HG03196 (cell line): ENCODE data around the gene TIMP3.

ENCODE experiments used
- ATAC-seq: cut with Tn5 transposase; IDR thresholded peaks from one replicate; pipeline ENCODE4 v1.9.1; 2021; ENCODE audit not compliant: unreplicated experiment

The TIMP3 gene

DNA sequence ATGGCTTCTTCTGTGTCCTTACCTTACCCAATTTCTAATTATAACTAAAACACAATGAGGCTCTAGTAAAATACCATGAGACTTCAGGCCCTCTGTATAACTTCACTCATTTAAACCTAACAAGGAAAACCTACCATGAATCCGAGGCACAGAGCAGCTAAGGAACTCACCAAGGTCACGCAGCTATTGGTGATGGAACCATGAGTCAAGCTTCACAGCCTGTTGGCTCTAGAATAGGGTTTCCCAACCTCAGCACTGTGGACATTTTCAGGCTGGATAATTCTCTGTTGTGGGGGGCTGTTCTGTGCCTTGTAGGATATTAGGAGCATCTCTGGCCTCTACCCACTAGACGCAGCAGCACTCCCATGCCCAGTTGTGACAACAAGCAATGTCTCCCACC is 75.7 kb downstream of the TIMP3 start:
- no peak for ATAC-seq

DNA sequence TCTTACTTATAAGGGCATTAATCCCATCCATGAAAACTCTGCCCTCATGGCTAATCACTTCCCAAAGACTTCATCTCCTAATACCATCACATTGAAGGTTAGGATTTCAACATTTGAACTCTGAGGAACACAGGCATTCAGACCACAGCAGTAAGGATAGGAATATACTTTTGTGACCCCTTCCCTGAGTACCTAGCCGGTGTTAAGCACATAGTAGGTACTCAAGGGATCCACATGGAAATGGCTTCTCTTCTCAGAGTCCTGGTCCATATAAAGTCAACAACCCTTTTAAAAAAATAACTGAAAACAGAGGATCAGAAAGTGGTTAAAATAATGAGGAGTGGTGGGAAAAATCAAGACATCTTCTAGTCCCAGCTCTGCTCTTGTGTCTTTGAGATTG is 78.0 kb downstream of the TIMP3 start:
- ATAC-seq, result no peak

DNA sequence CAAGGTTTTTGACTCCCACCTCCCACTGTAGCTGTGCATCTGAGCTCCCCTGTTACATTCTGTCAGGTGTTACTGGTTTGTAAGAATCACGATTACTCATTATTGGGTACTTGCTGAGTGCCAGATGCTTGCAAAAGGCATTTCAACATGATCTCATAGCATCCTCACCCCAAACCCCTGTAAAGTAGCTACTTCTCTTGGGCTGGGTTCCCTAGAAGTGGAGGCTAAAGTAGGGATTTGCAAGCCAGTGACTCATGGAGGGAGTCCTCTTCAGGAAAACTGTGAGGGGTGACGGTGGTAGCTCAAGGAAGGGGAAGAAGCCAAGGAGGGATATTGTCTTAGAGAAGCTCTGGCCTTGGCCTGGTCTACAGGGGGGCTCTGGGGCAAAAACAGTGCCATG is 78.6 kb downstream of the TIMP3 start:
- ATAC-seq, result no peak

DNA sequence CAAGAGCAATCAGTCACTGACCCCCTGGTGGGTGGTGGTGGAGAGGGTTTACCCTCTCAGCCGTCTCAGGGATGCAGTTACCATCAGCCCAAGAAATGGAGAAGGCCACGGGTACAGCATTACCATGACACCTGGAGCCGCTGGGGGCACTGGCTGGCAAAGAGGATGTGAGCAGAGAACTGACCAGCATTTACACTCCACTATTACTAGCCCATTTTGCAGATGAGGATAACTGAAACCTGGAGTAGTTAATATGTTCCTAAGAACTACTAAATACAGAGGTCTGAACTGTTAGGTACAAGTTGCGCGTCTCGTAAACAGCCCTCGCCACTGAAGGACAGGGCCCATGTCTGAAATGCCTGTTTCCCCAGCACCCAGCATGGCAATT is 79.0 kb downstream of the TIMP3 start:
- ATAC-seq, result no peak

DNA sequence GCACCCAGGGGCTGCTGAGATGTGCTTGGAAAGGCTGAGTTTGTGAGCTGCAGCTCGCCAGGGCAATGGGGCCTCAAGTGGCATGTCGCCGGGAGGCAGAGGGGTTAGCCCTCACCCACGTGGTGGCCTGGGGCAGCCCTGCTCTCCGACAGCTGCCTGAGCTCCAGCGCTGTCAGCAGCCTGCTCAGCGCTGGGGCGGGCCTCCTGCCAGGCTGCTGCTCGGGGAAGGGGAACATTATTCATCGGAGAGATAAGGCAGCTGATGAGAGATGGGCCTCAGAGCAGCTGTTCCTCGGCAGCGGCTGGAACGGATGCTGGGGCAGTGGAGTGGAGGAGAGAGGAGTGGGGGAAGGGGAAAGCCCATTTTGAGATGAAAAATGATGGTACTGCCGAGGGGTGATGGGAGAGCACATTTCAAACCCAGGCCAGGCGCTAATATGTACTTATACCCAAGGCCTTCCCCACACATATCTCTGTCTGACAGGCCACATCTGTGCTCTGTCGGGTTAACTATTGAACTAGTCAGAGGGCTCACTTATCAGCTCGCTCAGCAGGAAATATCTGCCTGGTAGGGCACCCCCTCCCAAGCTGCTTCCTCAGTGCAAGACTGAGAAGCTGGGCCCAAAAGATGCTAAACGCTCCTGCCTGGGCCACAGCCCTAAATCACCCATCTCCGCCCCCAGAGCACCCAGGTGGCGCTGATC is 79.5 kb downstream of the TIMP3 start:
- ATAC-seq, result no peak

DNA sequence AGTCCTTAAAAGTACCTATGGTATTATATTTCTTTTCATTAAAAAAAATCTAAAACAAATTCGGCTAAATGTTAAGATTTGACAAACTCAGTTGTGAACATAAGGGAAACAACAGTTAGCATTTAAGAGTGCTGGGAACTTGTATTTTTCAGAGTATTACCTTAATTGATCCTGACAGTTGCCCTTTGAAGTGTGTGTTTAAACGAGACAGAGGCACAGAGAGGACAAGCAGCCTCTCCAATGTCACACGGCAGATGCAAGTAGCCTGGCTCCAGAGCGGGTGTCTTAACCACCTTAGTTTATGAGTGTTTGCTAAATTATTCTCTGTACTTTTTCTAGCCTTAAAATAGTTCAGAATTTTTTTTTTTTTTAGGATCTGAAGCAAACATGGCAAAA is 80.9 kb downstream of the TIMP3 start:
- ATAC-seq, result no peak

DNA sequence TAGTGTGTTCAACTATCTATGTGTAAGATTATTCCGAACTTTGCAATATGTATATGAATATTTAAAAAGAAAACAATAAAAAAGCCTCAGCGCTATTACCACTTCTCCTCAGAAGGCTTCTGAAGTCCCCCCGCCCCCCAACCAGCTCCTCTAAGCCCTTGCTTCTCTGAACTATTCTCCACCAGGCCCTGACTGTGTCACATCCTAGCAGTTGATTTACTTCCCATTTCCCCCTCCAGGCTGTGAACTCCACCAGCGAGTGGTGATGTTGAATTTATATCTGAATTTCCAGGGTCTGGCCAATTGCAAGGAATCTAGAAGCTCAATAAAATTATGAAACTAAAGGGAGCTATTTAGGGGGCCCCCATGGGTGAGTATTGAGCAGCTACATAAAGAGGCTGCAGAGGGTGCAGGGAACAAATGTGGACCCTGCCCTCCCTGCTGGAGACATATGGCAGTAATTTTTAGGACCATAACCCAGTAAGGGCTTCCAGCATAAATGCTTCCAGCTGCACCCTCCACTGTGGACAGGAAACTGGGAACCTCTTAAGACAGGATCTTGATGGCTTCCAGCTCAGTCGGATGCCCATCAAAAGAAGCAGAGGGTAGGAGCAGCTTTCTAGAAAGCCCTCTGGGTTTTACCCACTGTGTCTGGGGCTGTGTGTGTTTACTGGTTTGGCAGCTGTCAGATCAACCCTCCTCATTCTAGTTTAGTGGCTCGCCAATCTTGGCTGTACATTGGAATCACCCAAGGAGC is 81.4 kb downstream of the TIMP3 start:
- ATAC-seq, result no peak

DNA sequence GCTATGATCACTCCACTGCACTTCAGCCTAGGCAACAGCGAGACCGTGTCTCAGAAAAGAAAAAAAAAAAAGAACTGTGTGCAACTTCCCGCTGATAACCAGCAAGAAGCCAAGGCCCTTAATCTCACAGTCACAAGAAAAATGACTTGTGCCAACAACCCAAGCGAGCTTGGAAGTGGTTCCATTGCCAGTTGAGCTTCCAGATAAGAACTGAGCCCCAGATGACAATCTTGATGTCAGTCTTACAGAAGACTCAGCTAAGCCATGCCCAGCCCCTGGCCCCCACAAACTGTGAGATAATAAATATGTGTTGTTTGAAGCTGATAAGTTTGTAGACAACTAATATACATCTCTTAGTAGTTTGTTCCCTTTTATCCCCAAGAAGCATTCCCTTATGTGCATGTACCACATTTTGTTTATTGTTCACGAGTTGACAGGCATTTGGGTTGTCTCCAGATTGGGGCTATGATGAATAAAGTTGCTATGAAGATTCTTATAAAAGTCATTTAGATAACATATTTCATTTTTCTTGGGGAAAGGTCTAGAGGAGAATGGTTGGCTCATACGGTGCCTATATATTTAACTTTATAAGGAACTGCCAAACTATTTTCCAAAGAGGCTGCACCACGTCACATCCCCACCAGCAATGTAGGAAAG is 85.9 kb downstream of the TIMP3 start:
- ATAC-seq, result no peak

DNA sequence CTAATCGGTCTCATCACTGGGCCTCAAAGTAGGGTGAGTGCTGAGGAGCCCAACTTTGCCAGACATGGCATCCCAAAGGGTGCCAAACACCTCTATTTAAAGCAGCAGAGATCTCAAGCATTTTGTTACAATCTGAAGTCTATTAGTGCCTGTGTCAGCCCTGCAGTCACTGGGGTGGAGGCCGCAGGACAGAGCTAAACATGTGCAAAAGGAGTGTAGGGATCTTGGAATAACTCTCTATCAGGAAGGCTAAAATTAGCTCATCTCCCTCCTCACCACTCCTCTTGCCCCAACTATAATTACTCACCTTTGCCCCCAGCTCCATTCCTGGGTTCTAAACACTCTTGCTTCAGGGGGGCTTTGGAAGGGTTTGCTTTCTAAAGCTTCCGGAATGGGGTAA is 87.5 kb downstream of the TIMP3 start:
- no peak for ATAC-seq

DNA sequence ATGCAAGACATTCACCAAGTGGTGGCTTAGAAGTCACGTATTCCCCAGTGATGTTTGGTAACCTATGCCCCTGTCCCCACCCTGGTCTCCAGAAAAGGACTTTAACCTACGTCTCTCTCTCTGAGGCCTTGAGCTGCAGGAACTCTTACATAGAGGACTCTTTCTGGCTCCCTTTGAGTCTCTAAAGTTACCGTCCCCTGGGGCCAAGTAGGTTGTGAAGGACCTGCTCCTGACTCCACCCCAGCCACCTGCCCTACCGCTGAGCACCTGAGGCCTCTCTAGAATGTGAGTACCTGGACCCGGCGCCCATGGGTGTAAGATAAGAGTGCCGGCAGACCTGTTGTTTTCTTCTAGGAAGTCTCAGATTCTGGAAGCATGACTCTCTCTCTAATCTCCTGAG is 95.4 kb downstream of the TIMP3 start:
- no peak for ATAC-seq

DNA sequence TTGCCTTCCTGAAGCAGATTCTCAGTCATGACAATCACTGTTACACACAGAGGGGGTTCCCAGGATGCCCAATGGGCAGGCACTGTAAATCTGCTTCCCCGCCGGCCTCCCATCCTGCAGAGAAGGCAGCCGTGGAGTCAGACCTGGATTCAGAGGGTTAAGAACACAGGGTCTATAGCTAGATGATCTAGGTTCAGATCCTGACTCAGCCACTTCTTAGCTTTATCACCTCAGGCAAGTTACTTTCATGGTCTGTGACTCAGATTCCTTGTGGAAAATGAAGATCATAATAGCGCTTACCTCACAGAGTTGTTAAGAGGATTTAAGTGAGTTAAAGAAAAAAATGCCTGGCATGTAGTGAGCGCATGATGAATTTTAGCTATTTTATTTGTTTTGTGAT is 95.9 kb downstream of the TIMP3 start:
- no peak for ATAC-seq

DNA sequence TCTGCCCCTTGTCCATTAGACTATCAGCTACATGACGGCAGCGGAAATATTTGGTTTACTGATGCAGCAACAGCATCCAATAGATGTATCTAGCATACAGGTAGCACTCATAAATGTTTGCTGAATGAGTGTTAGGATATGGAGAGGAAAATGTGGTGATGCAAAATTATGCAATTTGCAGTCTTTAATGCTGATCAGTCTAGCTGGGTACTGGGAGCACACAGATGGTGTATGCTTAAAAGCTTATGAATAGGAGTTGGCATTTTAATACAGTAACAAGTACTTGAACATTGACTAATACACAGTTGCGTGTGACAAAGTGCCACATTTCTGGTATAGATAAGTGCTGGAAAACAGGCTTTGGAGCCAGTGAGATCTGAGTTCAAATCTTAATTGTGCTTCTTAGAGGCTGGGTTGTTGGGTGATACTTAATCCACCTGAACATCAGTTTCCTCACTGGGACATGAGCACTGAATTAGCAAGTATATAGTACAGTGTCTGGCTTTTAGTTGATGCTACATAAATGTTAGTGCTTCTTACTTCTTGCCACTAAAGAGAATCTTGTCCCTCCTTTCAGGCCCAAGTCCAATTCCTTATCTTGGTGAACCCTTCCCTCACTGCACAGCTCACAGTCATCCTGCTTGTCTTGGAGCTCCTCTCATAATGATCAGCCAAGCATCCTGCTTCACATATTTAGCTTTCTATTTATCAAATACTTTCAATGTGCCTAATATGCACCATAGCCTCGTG is 99.6 kb downstream of the TIMP3 start:
- no peak for ATAC-seq

DNA sequence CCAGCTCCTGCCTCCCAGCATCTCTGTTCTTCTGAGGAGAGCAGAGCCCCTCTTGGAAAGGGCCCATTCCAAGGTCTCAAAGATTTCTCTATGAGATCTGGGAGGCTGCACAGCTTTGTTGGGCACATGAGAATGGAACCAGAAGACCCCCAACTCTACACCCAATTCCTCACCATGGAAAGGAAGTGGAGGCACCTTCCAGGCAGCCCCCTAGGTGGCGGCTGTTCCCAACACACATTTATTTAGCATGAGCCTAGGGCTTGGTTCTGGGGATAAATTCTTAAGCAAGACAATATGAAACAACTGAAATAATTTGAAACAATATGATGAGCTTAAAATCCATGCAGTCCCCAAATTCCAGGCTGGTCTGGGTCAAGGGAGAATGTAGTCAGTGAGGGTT is 100.4 kb downstream of the TIMP3 start:
- ATAC-seq, result no peak

DNA sequence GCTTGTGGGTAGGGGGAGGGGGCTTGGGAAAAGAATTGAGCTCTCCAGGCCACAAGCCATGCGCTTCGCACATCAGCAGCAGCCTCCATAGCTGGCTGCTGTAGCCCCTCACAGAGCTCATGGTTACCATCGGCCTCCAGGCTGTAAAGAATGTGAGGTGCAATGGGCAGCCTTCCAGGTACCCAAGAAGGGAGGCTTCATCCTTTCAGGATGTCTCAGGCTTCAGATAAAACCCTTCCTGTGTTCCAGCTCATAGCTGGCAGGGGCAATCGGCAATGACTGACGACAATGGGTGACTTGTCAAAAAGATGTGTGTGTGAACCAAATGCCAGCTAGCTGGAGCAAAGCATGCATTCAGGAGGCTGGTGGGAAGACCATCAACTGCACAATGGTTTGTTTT is 102.0 kb downstream of the TIMP3 start:
- no peak for ATAC-seq

DNA sequence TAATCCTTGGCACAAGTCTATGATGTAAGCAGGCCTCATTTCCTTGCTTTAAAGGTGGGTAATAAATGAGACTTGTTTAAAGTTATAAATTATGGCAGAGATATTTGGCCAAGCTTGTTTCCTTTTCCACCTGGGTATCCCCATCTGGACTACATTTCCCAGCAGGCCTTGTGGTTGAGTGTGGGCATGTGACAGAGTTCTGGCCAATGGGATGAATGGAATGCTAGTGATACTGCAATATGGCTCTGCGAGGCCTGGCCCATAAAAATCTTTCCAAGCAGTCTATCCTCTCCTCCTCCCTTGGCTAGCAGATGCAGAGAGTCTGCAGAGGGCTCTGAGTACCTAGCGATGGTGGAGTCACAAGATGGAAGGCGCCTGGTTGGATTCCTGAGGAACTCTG is 102.5 kb downstream of the TIMP3 start:
- ATAC-seq, result no peak

DNA sequence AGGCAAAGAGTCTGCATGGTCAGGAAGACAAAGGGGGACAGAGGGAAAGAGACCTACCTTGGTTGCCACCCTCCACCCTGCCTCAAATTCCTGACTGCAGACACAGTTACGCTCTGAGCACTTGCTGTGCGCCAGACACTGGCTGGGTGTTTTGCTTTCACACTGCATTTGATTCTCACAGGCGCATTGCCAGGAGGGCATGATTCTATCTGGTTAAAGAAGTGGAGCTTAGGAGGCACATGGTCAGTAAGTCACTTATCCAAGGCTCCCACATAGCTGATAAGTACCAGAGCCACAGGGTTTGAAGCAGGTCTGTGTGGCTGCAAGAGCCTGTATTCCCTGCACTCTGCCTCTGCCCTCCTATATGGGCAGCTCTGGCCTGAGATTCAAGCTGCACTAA is 103.9 kb downstream of the TIMP3 start:
- no peak for ATAC-seq

DNA sequence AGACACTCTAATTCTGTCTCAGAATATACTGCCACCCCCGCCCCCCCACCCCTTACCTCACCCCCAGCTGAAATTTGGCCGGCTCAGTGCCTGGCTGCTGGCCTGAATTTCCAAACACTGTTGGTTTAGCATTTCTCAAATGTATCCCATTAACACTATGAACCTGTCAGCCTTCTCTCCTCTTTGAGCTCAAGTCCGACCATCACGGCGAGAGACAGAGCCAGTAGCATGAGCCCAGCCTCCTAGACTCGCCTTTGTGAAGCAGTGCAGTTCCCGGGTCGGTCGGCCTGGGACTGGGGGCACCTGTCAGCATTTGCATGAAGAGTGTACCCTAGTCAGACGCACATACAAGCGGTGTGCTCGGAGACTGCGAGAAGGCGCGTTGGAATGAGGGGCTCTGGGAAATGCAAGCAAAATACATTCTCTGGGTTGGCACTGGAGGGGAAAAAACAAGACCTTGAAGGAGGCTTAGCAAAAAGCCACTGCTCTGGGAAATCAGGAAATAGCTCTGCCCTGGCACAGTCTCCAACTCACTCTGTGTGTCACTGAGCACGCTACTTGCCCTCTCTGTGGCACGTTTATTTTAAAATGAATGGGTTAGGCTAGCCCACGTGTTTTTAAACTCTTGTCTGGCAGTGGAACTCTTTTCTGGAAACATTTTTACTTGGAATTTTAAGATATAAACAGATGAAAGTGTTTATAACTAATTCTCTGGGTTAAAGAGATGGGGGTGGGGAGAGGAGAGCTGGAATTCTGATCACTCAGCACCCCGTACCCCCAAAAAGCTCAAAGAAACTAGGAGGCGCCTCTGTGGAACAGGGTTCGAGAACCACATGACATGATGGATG is 108.3 kb downstream of the TIMP3 start:
- ATAC-seq, result no peak

DNA sequence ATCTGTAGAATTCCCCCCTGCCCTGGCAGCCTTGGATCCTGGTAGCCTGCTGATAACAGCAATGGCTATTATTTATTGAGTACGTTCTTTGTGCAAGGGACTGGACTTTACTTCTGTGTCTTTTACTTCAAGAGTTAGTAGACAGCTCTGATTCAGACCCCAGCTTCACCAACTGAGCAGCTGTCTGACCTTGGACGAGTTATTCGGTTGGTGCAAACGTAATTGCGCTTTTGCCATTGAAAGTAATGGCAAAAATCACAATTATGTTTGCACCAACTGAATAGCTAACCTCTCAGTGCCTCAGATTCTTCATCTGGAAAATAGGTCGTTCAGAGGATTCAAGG is 108.9 kb downstream of the TIMP3 start:
- ATAC-seq, result no peak

DNA sequence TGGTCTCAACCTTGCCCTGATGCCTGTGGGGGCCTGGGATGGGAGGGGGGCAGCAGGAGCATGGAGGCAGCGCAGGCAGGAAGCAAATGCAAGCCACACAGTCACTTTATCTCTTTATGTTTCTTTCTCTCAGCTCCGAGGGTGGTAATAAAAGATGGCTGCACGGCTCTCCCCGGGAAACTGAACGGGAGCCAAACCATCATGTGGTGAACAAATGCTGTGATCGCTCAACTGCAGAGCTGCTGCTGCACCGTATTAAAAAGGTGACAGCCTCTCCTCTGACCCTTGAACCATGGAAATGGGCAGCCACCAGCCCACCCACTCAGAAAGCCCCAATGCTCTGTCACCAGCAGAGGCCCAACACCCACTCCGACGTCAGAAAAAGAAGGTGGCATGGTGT is 110.0 kb downstream of the TIMP3 start:
- no peak for ATAC-seq
